ENCODE results near the gene SSR1. TPM values are rescaled to one million over a fixed set of nuclear protein-coding genes. Genes with fewer than 3 reads are reported as not detected.

The SSR1 gene
- total RNA-seq, 1 experiment from 2014 or later, result 115 TPM

GRCh38 chr6:7230327-7230691 lies 82.7 kb downstream of the SSR1 start:
- CTCF ChIA-PET, result no interaction called here
- H3K36me3 Mint-ChIP-seq (ENCODE audit: insufficient read depth, unreplicated experiment), result peaks cover 51% of the 10 kb centered on the region

GRCh38 chr6:7229376-7230326 lies 83.3 kb downstream of the SSR1 start:
- Mint-ChIP-seq H3K27me3 (ENCODE audit: unreplicated experiment) (no peaks in the 10 kb centered on the region), H3K4me3 (ENCODE audit: low read depth, unreplicated experiment) (no peak overlapping the region), H3K27ac (ENCODE audit: unreplicated experiment) (no peak overlapping the region), H3K9me3 (ENCODE audit: low read depth, unreplicated experiment) (no peaks in the 10 kb centered on the region), H3K4me1 (ENCODE audit: low read depth, unreplicated experiment) (peaks cover 4% of the 10 kb centered on the region), H3K36me3 (ENCODE audit: insufficient read depth, unreplicated experiment) (peaks cover 48% of the 10 kb centered on the region)
- CTCF ChIA-PET, result no interaction called here
- no peak for DNase-seq
- no TSS peak for BruUV-seq (replicated peaks)
- no peak for TF ChIP-seq CTCF (IDR thresholded peaks at IDR 0.05; ENCODE audit: unreplicated experiment)
- intact Hi-C loops (cut with micrococcal nuclease; ENCODE audit: unreplicated experiment), result loop anchor here (10.0 kb wide), 1 partner anchor 415 kb away; no protein-coding TSS in a partner anchor

More at GRCh38 chr6:7230327-7230691, 82.7 kb downstream of the SSR1 start:
- Mint-ChIP-seq H3K9me3 (ENCODE audit: low read depth, unreplicated experiment) (no peaks in the 10 kb centered on the region), H3K27ac (ENCODE audit: unreplicated experiment) (no peak overlapping the region), H3K27me3 (ENCODE audit: unreplicated experiment) (no peaks in the 10 kb centered on the region), H3K4me3 (ENCODE audit: low read depth, unreplicated experiment) (no peak overlapping the region), H3K4me1 (ENCODE audit: low read depth, unreplicated experiment) (peaks cover 11% of the 10 kb centered on the region)
- BruUV-seq (replicated peaks), result no TSS peak
- DNase-seq, result no peak
- TF ChIP-seq CTCF (IDR thresholded peaks at IDR 0.05; ENCODE audit: unreplicated experiment), result no peak
- intact Hi-C loops (cut with micrococcal nuclease; ENCODE audit: unreplicated experiment), result loop anchor here (10.0 kb wide), 1 partner anchor 416 kb away; no protein-coding TSS in a partner anchor

- no peak overlapping the region for H3K27ac Mint-ChIP-seq (ENCODE audit: unreplicated experiment)
- intact Hi-C loops (cut with micrococcal nuclease; ENCODE audit: unreplicated experiment), result no loop called here
- H3K36me3 Mint-ChIP-seq (ENCODE audit: insufficient read depth, unreplicated experiment), result peaks cover 42% of the 10 kb centered on the region
- no peaks in the 10 kb centered on the region for H3K9me3 Mint-ChIP-seq (ENCODE audit: low read depth, unreplicated experiment)
- no peak overlapping the region for H3K4me3 Mint-ChIP-seq (ENCODE audit: low read depth, unreplicated experiment)
- TF ChIP-seq CTCF (IDR thresholded peaks at IDR 0.05; ENCODE audit: unreplicated experiment), result no peak
- H3K27me3 Mint-ChIP-seq (ENCODE audit: unreplicated experiment), result no peaks in the 10 kb centered on the region
- BruUV-seq (replicated peaks), result no TSS peak
- no peaks in the 10 kb centered on the region for H3K4me1 Mint-ChIP-seq (ENCODE audit: low read depth, unreplicated experiment)
- CTCF ChIA-PET, result no interaction called here
- no peak for DNase-seq
These were observed 84.2 kb downstream of the SSR1 start for GRCh38 chr6:7228662-7229375.

- no peak overlapping the region for H3K4me3 Mint-ChIP-seq (ENCODE audit: low read depth, unreplicated experiment)
- intact Hi-C loops (cut with micrococcal nuclease; ENCODE audit: unreplicated experiment), result no loop called here
- H3K27ac Mint-ChIP-seq (ENCODE audit: unreplicated experiment), result no peak overlapping the region
- H3K4me1 Mint-ChIP-seq (ENCODE audit: low read depth, unreplicated experiment), result no peaks in the 10 kb centered on the region
- no peaks in the 10 kb centered on the region for H3K9me3 Mint-ChIP-seq (ENCODE audit: low read depth, unreplicated experiment)
- H3K27me3 Mint-ChIP-seq (ENCODE audit: unreplicated experiment), result no peaks in the 10 kb centered on the region
- CTCF ChIA-PET, result interaction anchor here (0.5 kb wide), 2 partner anchors 65 to 87 kb away, joined by 3 read pairs; no protein-coding TSS in a partner anchor
- TF ChIP-seq CTCF (IDR thresholded peaks at IDR 0.05; ENCODE audit: unreplicated experiment), result no peak
- no TSS peak for BruUV-seq (replicated peaks)
- peaks cover 29% of the 10 kb centered on the region for H3K36me3 Mint-ChIP-seq (ENCODE audit: insufficient read depth, unreplicated experiment)
- DNase-seq, result no peak
These were observed 88.3 kb downstream of the SSR1 start for GRCh38 chr6:7224731-7225130.

All from Calu3 (cell line).